Spleen (tissue), 11 donors: Measurements from ENCODE around the gene PPME1. TPM values are rescaled to one million over a fixed set of nuclear protein-coding genes. Genes with fewer than 3 reads are reported as not detected.

Experiments used
- DNase-seq: peaks from one replicate; pipeline ENCODE4 v3.0.0-alpha.2; 2020
- H3K27ac ChIP-seq, 8 donors: fragments of 200-600 bp; sonication (generic) in 7 of 8; 1 replicate in 4 of 8; 2 replicates in 4 of 8; pipeline versions ENCODE4 v1.5.0 to v1.8.0; 2016 to 2021; ENCODE audit warnings: inconsistent platforms in 4 of 8, mild to moderate bottlenecking in 4 of 8, moderate library complexity in 1 of 8
- H3K27me3 ChIP-seq, 7 donors: fragments of 200-600 bp; sonication (generic) in 6 of 7; replicated peaks in 1 of 7; 1 replicate in 4 of 7; 2 replicates in 3 of 7; pipeline versions ENCODE4 v1.5.0 to v1.8.0; 2016 to 2021; ENCODE audit warnings: inconsistent platforms in 3 of 7, mild to moderate bottlenecking in 1 of 7
- H3K36me3 ChIP-seq, 6 donors: fragments of 200-600 bp; sonication (generic) in 5 of 6; 1 replicate in 4 of 6; 2 replicates in 2 of 6; pipeline versions ENCODE4 v1.5.0 to v1.8.0; 2016 to 2021; ENCODE audit warnings: inconsistent platforms in 2 of 6
- H3K4me1 ChIP-seq, 6 donors: fragments of 200-600 bp; sonication (generic) in 5 of 6; 1 replicate in 3 of 6; 2 replicates in 3 of 6; pipeline versions ENCODE4 v1.5.0 to v1.8.0; 2016 to 2021; ENCODE audit warnings: inconsistent platforms in 3 of 6
- H3K4me3 ChIP-seq, 8 donors: fragments of 200-600 bp; sonication (generic) in 7 of 8; 1 replicate in 4 of 8; 2 replicates in 4 of 8; pipeline versions ENCODE4 v1.5.0 to v1.8.0; 2016 to 2021; ENCODE audit warnings: inconsistent platforms in 4 of 8, mild to moderate bottlenecking in 4 of 8, moderate library complexity in 2 of 8
- H3K9me3 ChIP-seq, 8 donors: fragments of 200-600 bp; sonication (generic) in 7 of 8; 1 replicate in 4 of 8; 2 replicates in 4 of 8; pipeline versions ENCODE4 v1.5.0 to v1.8.0; 2016 to 2021; ENCODE audit warnings: inconsistent platforms in 4 of 8
- CTCF ChIP-seq, 11 experiments: fragments of 200-600 bp in 7 of 11; fragments of 450-650 bp in 4 of 11; sonication (generic) in 4 of 11; IDR thresholded peaks in 8 of 11; conservative IDR thresholded peaks in 3 of 11; 1 replicate in 7 of 11; 2 replicates in 4 of 11; pipeline versions ENCODE4 v1.4.0 to v1.8.0; 2016 to 2021; ENCODE audit warnings: antibody characterized with exemption in 11 of 11, inconsistent platforms in 4 of 11, mild to moderate bottlenecking in 1 of 11
- POLR2A ChIP-seq, 3 donors: fragments of 450-650 bp; IDR thresholded peaks; one replicate each; pipeline ENCODE4 v1.5.1; 2017; ENCODE audit warnings: antibody characterized with exemption in 3 of 3, mild to moderate bottlenecking in 1 of 3
- POLR2AphosphoS5 ChIP-seq, 3 donors: sonication (generic); formaldehyde crosslinking; IDR thresholded peaks; one replicate each; pipeline ENCODE4 v1.5.1; 2017; ENCODE audit warnings: antibody characterized with exemption in 3 of 3
- WGBS, 5 donors: extraction: QIAGEN DNeasy Blood & Tissue Kit in 3 of 5; methylation state at CpG; one replicate each; pipeline versions ENCODE4 v1.1.5 to v1.1.7; 2013 to 2018; 5-methylcytosine and 5-hydroxymethylcytosine counted together
- intact Hi-C: fragments of 100-400 bp; cut with DNase I; formaldehyde crosslinking; loops from one replicate; pipeline ENCODE4 v1.15.0; 2023; ENCODE audit warnings: low total_unique reads
- polyA plus RNA-seq, 3 donors: library from polyadenylated mRNA; stranded (reverse); fragments of 200-250 nt; gene quantifications; one replicate each; pipeline ENCODE4 v1.2.1, GENCODE V29; 2013
- total RNA-seq, 7 donors: library from RNA; depleted of rRNA in 3 of 7; stranded (reverse); fragments of >200 nt in 3 of 7; fragmentation: NEBNext Ultra II Directional in 4 of 7; extraction: Animal tissue kit (Norgen Biotek cat#: 25700) in 4 of 7; gene quantifications; one replicate each; pipeline versions ENCODE4 v1.1.0 to v1.2.1, GENCODE V29; 2016 to 2021
- donor health status: healthy with polysubstance abuse.
- donor health status: DM: no; HTN: no; CAD: no; lungs with moderate emphysema.
- donor health status: DM: no; HTN: no; CAD: no.
- donor health status: Bipolar disorder and iron deficiency.
- donor health status: healthy.
- donor health status: DM: no; HTN: no; CAD: no.
- donor health status: DM: yes; HTN: yes; CAD: no.

PPME1 gene
- total and polyA plus RNA-seq, 10 donors = 5.9 to 32.0 (median 18.5) TPM

- Histone ChIP-seq H3K4me1 (peaks cover 0 to 6% (median 0%) of the 10 kb centered on the region in 6 donors), H3K36me3 (peaks cover 0 to 88% (median 8%) of the 10 kb centered on the region in 6 donors), H3K27me3 (no peaks in the 10 kb centered on the region), H3K9me3 (no peaks in the 10 kb centered on the region), H3K27ac (no peak overlapping the region), H3K4me3 (no peak overlapping the region)
- intact Hi-C loops = no loop called here
- TF ChIP-seq POLR2AphosphoS5 (IDR thresholded peaks at IDR 0.05) (no peak), CTCF (IDR thresholded peaks at IDR 0.05 in 8 of 11, conservative IDR thresholded peaks at IDR 0.05 in 3 of 11) (no peak), POLR2A (IDR thresholded peaks at IDR 0.05) (no peak)
- DNase-seq = no peak
Measured at GRCh38 chr11:74159642-74160041, 11.4 kb upstream of the PPME1 start.

DNA sequence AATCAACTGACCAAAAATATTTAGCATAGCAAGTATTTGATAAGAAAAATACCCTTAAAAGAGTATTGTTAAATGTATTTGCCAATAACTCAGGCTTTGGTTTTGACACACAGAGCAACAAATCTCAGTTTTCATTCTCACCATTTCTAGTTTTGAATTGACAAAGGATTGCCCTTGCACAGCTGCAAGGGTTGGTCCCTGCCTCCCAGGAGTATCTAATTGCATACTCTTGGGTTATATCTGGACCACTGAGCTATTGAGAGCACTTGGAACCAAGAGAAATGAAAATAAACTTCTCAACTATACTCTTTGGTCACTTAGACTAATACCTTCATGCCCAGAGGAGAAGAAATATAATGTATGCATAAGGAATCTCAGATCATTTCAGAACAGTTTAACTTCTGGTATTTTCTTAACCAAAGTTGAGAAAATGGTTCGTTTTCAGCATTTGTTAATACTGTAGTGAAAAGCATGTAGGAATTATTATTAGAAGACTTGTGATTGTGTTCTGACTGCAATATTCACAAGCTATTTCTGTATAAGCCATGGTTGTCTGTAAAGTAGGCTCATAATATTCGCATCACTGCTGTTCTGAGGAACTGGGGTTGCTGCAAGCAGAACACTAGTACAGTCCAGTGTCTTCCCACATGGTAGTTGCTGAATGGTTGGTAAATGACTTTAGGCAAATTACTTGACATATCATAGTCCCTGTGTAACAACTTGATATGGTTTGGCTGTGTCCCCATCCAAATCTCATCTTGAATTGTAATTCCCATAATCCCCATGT is 8.2 kb upstream of the PPME1 start:
- Histone ChIP-seq H3K27me3 (no peaks in the 10 kb centered on the region), H3K4me3 (no peak overlapping the region), H3K4me1 (peaks cover 0 to 14% (median 3%) of the 10 kb centered on the region in 6 donors), H3K36me3 (peaks cover 0 to 95% (median 28%) of the 10 kb centered on the region in 6 donors), H3K27ac (no peak overlapping the region), H3K9me3 (no peaks in the 10 kb centered on the region)
- intact Hi-C loops = no loop called here
- 82 to 98% (median 88%) methylated on average over 2 of the region's 2 CpGs for WGBS, 5 donors
- no peak for DNase-seq
- no peak for TF ChIP-seq POLR2A (IDR thresholded peaks at IDR 0.05)
- no peak for TF ChIP-seq CTCF (IDR thresholded peaks at IDR 0.05 in 8 of 11, conservative IDR thresholded peaks at IDR 0.05 in 3 of 11)
- TF ChIP-seq POLR2AphosphoS5 (IDR thresholded peaks at IDR 0.05) = no peak

- Histone ChIP-seq H3K36me3 (peaks cover 0 to 48% (median 30%) of the 10 kb centered on the region in 6 donors), H3K27me3 (no peaks in the 10 kb centered on the region), H3K4me1 (peaks cover 28 to 64% (median 37%) of the 10 kb centered on the region in 6 donors), H3K9me3 (no peaks in the 10 kb centered on the region), H3K4me3 (no peak overlapping the region), H3K27ac (no peak overlapping the region)
- intact Hi-C loops = no loop called here
- no peak for DNase-seq
- TF ChIP-seq POLR2A (IDR thresholded peaks at IDR 0.05) (no peak), POLR2AphosphoS5 (IDR thresholded peaks at IDR 0.05) (no peak)
- WGBS, 5 donors = 77 to 88% (median 83%) methylated on average over 3 of the region's 3 CpGs
Measured at GRCh38 chr11:74168838-74169237, 2.3 kb upstream of the PPME1 start.

- TF ChIP-seq POLR2A (IDR thresholded peaks at IDR 0.05) (no peak), POLR2AphosphoS5 (IDR thresholded peaks at IDR 0.05) (no peak), CTCF (IDR thresholded peaks at IDR 0.05 in 8 of 11, conservative IDR thresholded peaks at IDR 0.05 in 3 of 11) (no peak)
- H3K9me3 ChIP-seq = no peaks in the 10 kb centered on the region
- no peak for DNase-seq
- H3K27me3 ChIP-seq = no peaks in the 10 kb centered on the region
- intact Hi-C loops = loop anchor here (10.0 kb wide), 1 partner anchor 205 kb away; no protein-coding TSS in a partner anchor
- H3K4me1 ChIP-seq = peaks cover 28 to 67% (median 38%) of the 10 kb centered on the region in 6 donors
- H3K4me3 ChIP-seq = peak overlapping the region; percentile 58 to 81 (median 72)
- 11 to 16% (median 13%) methylated on average over 9 of the region's 9 CpGs for whole genome bisulfite sequencing, 5 donors
- H3K36me3 ChIP-seq = peaks cover 0 to 37% (median 22%) of the 10 kb centered on the region in 6 donors
- H3K27ac ChIP-seq = peak overlapping the region; percentile 73 to 93 (median 88)
Measured at GRCh38 chr11:74169738-74170458, 1.2 kb upstream of the PPME1 start.
